Pancreas (tissue), 10 donors: Measurements from ENCODE around the gene SOCS6. TPM values are rescaled to one million over a fixed set of nuclear protein-coding genes. Genes with fewer than 3 reads are reported as not detected.
A peak's percentile ranks its signal among the peaks of the same experiment; 100 is the strongest.

Experiments used
- ATAC-seq, 4 donors: fragments of 200-7000 bp; cut with Tn5 transposase; one replicate each; pipeline versions ENCODE4 v1.8.0 to v1.9.1; 2020; ENCODE audit warnings: mild to moderate bottlenecking in 4 of 4, moderate library complexity in 4 of 4
- DNase-seq, 6 donors: peaks; one replicate each; pipeline ENCODE4 v3.0.0-alpha.2; 2020
- FAIRE-seq: peaks from 2 replicates; lab custom pipeline; 2012; peaks lifted over from hg19 to GRCh38; lab: Jason Lieb, UNC
- H3K27ac ChIP-seq, 4 donors: fragments of 200-600 bp; sonication (generic); 1 replicate in 3 of 4; 2 replicates in 1 of 4; pipeline versions ENCODE4 v1.5.0 to v1.8.0; 2020
- H3K27me3 ChIP-seq, 4 donors: fragments of 200-600 bp; one replicate each; pipeline ENCODE4 v1.8.0; 2021
- H3K36me3 ChIP-seq, 3 donors: fragments of 200-600 bp; sonication (generic) in 1 of 3; one replicate each; pipeline versions ENCODE4 v1.5.0 to v1.8.0; 2020 to 2021
- H3K4me1 ChIP-seq, 3 donors: fragments of 200-600 bp; one replicate each; pipeline ENCODE4 v1.8.0; 2021
- H3K4me3 ChIP-seq, 4 donors: fragments of 200-600 bp; sonication (generic) in 2 of 4; one replicate each; pipeline versions ENCODE4 v1.5.0 to v1.8.0; 2020 to 2021
- H3K9me3 ChIP-seq, 4 donors: fragments of 200-600 bp; one replicate each; pipeline ENCODE4 v1.8.0; 2021
- WGBS, 2 donors: extraction: QIAGEN DNeasy Blood & Tissue Kit; methylation state at CpG; one replicate each; pipeline ENCODE4 v1.1.7; 2013; 5-methylcytosine and 5-hydroxymethylcytosine counted together
- intact Hi-C, 3 donors: fragments of 100-400 bp; cut with DNase I; formaldehyde crosslinking; loops; one replicate each; pipeline versions ENCODE4 v1.11.1 to v1.14.2; 2022
- polyA plus RNA-seq, 2 donors: library from polyadenylated mRNA; stranded (reverse); fragments of 200-250 nt; gene quantifications; one replicate each; pipeline ENCODE4 v1.2.3, GENCODE V29; 2013
- total RNA-seq, 6 donors: library from RNA; stranded (reverse); fragmentation: NEBNext Ultra II Directional in 4 of 6; extraction: Animal tissue kit (Norgen Biotek cat#: 25700) in 4 of 6; gene quantifications; one replicate each; pipeline versions ENCODE4 v1.2.1 to v1.2.4, GENCODE V29; 2021 to 2023
- TF ChIP-seq, protein P1 (sequence below), 4 donors: fragments of 200-600 bp; sonication (generic) in 3 of 4; IDR thresholded peaks; one replicate each; pipeline versions ENCODE4 v1.5.0 to v1.8.0; 2021; ENCODE audit warnings: antibody characterized with exemption in 4 of 4
- donor health status: healthy with polysubstance abuse.
- donor health status: DM: no; HTN: no; CAD: no; lungs with moderate emphysema.
- donor health status: DM: no; HTN: no; CAD: no.
- donor health status: control.
- donor health status: control.
- donor health status: Bipolar disorder and iron deficiency.
- donor health status: DM: yes; HTN: yes; CAD: no.
- donor health status: DM: no; HTN: no; CAD: no.
- donor health status: DM: no; HTN: no; CAD: no.
- donor health status: DM: yes; HTN: yes; CAD: no.

SOCS6 gene
- total and polyA plus RNA-seq, 8 donors: 3.0 to 18.8 (median 8.0) TPM

DNA sequence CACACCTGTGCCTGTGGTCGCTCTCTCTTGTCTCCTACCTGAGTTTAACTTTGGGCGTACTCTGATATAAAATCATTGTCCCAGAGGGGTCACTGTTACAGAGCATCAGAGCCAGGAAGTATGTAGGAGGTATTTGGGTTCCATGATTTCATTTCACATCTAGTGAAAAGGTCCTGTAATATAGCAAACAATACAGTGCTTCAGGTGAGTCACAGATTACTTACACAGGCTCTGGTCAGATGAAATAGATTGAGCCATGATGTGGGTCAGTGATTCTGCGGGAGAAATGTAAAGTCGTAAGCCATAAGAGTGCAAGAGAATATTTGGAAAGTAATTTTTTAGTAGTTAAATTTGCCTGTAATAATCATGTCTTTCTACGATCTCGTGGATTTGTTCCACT lies 70.2 kb downstream of the SOCS6 start:
- H3K4me3 ChIP-seq: no peak overlapping the region
- H3K27me3 ChIP-seq: no peaks in the 10 kb centered on the region
- DNase-seq (no peak), ATAC-seq (no peak), FAIRE-seq (no peak)
- intact Hi-C loops: no loop called here
- WGBS, 2 donors: 95 to 96% methylated on average over 6 of the region's 6 CpGs
- peaks cover 0 to 6% (median 0%) of the 10 kb centered on the region in 3 donors for H3K4me1 ChIP-seq
- no peaks in the 10 kb centered on the region for H3K36me3 ChIP-seq
- H3K9me3 ChIP-seq: no peaks in the 10 kb centered on the region
- H3K27ac ChIP-seq: no peak overlapping the region
- TF ChIP-seq, protein P1, sequence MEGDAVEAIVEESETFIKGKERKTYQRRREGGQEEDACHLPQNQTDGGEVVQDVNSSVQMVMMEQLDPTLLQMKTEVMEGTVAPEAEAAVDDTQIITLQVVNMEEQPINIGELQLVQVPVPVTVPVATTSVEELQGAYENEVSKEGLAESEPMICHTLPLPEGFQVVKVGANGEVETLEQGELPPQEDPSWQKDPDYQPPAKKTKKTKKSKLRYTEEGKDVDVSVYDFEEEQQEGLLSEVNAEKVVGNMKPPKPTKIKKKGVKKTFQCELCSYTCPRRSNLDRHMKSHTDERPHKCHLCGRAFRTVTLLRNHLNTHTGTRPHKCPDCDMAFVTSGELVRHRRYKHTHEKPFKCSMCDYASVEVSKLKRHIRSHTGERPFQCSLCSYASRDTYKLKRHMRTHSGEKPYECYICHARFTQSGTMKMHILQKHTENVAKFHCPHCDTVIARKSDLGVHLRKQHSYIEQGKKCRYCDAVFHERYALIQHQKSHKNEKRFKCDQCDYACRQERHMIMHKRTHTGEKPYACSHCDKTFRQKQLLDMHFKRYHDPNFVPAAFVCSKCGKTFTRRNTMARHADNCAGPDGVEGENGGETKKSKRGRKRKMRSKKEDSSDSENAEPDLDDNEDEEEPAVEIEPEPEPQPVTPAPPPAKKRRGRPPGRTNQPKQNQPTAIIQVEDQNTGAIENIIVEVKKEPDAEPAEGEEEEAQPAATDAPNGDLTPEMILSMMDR (IDR thresholded peaks at IDR 0.05): no peak

DNA sequence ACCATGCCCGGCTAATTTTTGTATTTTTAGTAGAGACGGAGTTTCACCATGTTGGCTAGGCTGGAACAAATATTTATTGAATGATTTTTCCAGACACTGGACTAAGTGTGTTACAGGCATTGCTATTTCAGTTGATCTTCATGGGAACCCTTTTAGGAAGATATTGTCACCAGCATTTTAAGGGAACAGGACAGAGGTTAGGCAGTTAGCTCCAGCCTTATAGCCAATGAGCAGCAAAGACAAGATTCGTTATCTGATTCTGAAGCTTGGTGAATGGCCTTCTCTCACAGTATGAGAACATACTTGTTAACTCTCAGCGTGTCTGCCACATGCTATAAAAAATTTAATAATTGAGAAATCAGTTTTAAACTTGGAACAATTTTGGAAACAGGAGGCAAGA lies 73.4 kb downstream of the SOCS6 start:
- no peak overlapping the region for H3K27ac ChIP-seq
- intact Hi-C loops: no loop called here
- DNase-seq: no peak

DNA sequence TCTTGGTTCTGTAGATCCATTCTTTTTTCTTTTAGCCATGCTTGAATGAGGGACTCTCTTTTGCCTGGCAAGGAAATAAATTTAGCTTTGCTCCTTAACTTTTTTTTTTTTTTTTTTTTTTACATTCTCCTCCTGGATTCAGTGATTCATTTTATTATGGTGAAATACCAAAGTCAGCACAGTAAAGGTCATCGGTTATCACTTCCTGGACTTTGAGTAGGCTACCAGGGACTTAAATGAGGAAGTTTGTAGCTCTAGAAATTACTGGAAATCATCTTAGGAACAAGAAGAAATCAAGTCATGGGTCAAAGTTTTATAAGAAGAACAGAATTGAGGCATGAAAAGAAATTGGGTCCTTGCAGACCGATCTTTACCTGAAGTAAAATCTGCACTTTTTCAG lies 75.0 kb downstream of the SOCS6 start:
- Histone ChIP-seq H3K4me3 (no peak overlapping the region), H3K27me3 (no peaks in the 10 kb centered on the region), H3K27ac (no peak overlapping the region), H3K9me3 (no peaks in the 10 kb centered on the region), H3K4me1 (peaks cover 0 to 7% (median 0%) of the 10 kb centered on the region in 3 donors), H3K36me3 (no peaks in the 10 kb centered on the region)
- TF ChIP-seq, protein P1 (IDR thresholded peaks at IDR 0.05): no peak
- ATAC-seq (peak in 2 of 4 donors; percentile 67 to 85), FAIRE-seq (peak; percentile 39), DNase-seq (no peak)
- intact Hi-C loops: no loop called here
- 89 to 96% methylated on average over 2 of the region's 2 CpGs for WGBS, 2 donors

More for the DNA sequence above, 73.4 kb downstream of the SOCS6 start:
- ATAC-seq (no peak), FAIRE-seq (no peak)
- WGBS, 2 donors: 81 to 92% methylated on average over 4 of the region's 4 CpGs
- Histone ChIP-seq H3K9me3 (no peaks in the 10 kb centered on the region), H3K36me3 (no peaks in the 10 kb centered on the region), H3K4me3 (no peak overlapping the region), H3K4me1 (peaks cover 0 to 7% (median 0%) of the 10 kb centered on the region in 3 donors), H3K27me3 (no peaks in the 10 kb centered on the region)
- TF ChIP-seq, protein P1 (IDR thresholded peaks at IDR 0.05): no peak

DNA sequence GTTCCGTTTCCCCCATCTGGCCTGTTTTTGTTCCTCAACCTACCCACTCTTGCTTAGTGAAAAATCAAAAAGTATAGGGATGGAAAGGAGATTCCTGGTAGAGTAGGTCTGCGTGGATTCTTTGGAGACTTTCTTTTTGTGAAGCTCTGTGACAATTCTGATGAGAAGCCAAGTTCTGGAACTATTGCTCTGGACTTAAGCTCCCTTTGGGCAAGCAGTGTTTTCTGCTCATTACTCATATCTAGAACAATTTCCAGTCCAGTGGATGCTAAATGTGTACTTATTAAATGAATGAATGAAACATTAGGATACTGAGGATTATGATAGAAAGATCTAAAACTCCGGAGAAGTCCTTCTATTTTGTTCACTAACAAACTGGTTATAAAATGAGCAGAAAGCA lies 76.5 kb downstream of the SOCS6 start:
- H3K4me1 ChIP-seq: peaks cover 0 to 7% (median 0%) of the 10 kb centered on the region in 3 donors
- intact Hi-C loops: no loop called here
- 87 to 93% methylated on average over 3 of the region's 3 CpGs for WGBS, 2 donors
- no peaks in the 10 kb centered on the region for H3K27me3 ChIP-seq
- TF ChIP-seq, protein P1 (IDR thresholded peaks at IDR 0.05): no peak
- FAIRE-seq: no peak
- no peak for DNase-seq
- no peak overlapping the region for H3K27ac ChIP-seq
- H3K36me3 ChIP-seq: no peaks in the 10 kb centered on the region
- H3K9me3 ChIP-seq: no peaks in the 10 kb centered on the region
- no peak for ATAC-seq
- no peak overlapping the region for H3K4me3 ChIP-seq

DNA sequence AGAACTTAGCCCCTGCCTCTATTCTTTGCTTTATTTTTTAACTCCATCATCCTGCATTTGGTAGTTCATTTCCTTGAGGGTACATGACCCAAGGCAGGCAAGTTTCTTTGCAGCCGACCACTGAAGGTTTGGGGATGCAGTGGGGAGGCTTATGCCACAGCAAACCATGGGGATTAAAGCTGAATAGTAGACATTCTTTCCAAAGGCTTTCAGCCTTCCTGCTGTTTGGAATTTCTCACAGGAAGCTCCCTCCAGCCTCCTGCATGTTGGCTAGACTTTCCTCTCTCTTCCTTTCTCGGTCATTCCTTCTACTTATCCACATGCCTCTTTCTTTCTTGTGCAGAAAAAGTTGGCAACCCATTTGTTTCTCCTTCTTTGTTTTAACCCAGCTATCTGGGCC lies 77.3 kb downstream of the SOCS6 start:
- Histone ChIP-seq H3K36me3 (no peaks in the 10 kb centered on the region), H3K4me3 (no peak overlapping the region), H3K4me1 (peaks cover 0 to 7% (median 0%) of the 10 kb centered on the region in 3 donors), H3K9me3 (no peaks in the 10 kb centered on the region), H3K27me3 (no peaks in the 10 kb centered on the region), H3K27ac (no peak overlapping the region)
- no peak for FAIRE-seq
- ATAC-seq: no peak
- no peak for DNase-seq
- WGBS, 2 donors: 75 to 83% methylated on average over 2 of the region's 2 CpGs
- intact Hi-C loops: no loop called here
- TF ChIP-seq, protein P1 (IDR thresholded peaks at IDR 0.05): no peak
